MCF 10A (cell line): Measurements from ENCODE around the gene GUCA1A. TPM values are rescaled to one million over a fixed set of nuclear protein-coding genes. Genes with fewer than 3 reads are reported as not detected.
"Not testable (repeated sequence)": the region's sequence is repeated elsewhere in the genome, so short reads cannot be mapped to it uniquely, and the experiment has no call there.

Experiments
- BruUV-seq: library from RNA; stranded (reverse); fragments of 400-500 nt; replicated peaks from 2 replicates; lab custom pipeline; 2021; lab: Mats Ljungman, UMichigan
- CTCF ChIA-PET: fragments of 300-600 bp; sonication (Branson Sonifier 250); formaldehyde crosslinking; extraction: SDS; loops from one replicate; lab custom pipeline; 2021; ENCODE audit warnings: antibody characterized with exemption, inconsistent platforms; lab: Yijun Ruan, JAX
- POLR2A ChIA-PET: fragments of 300-600, 350-650 bp; sonication (Branson Sonifier 250); formaldehyde crosslinking; extraction: SDS; loops from one replicate; lab custom pipeline; 2020; ENCODE audit warnings: antibody characterized with exemption, inconsistent platforms; lab: Yijun Ruan, JAX
- DNase-seq: peaks from one replicate; pipeline ENCODE4 v3.0.0-alpha.2; 2018; ENCODE audit not compliant: unreplicated experiment
- H3K27ac Mint-ChIP-seq: one replicate; pipeline ENCODE4 v1.8.0; 2022; ENCODE audit warnings: mild to moderate bottlenecking, low read depth, mixed read lengths; ENCODE audit not compliant: unreplicated experiment
- H3K27me3 Mint-ChIP-seq: one replicate; pipeline ENCODE4 v1.8.0; 2022; ENCODE audit warnings: mixed read lengths; ENCODE audit not compliant: insufficient read depth, unreplicated experiment
- H3K36me3 Mint-ChIP-seq: one replicate; pipeline ENCODE4 v1.8.0; 2022; ENCODE audit warnings: mild to moderate bottlenecking, moderate library complexity, mixed read lengths; ENCODE audit not compliant: insufficient read depth, unreplicated experiment
- H3K4me1 Mint-ChIP-seq: one replicate; pipeline ENCODE4 v1.8.0; 2022; ENCODE audit warnings: mixed read lengths; ENCODE audit not compliant: insufficient read depth, unreplicated experiment
- H3K4me3 Mint-ChIP-seq: one replicate; pipeline ENCODE4 v1.8.0; 2022; ENCODE audit warnings: mild to moderate bottlenecking, moderate library complexity, mixed read lengths; ENCODE audit not compliant: unreplicated experiment
- H3K9me3 Mint-ChIP-seq: one replicate; pipeline ENCODE4 v1.8.0; 2022; ENCODE audit warnings: mixed read lengths; ENCODE audit not compliant: unreplicated experiment
- intact Hi-C: fragments of 100-400 bp; cut with micrococcal nuclease; formaldehyde crosslinking; loops from 2 replicates; pipeline ENCODE4 v1.14.1; 2022
- total RNA-seq: library from RNA; stranded (reverse); gene quantifications from 2 replicates; pipeline ENCODE4 v1.2.3, GENCODE V29; 2022
- TF ChIP-seq, protein P1 (sequence below): fragments of 200-600 bp; IDR thresholded peaks from one replicate; pipeline ENCODE4 v1.8.0; 2022; ENCODE audit warnings: antibody characterized with exemption, mild to moderate bottlenecking; ENCODE audit not compliant: unreplicated experiment

Gene GUCA1A
- total RNA-seq, 1 experiment from 2014 or later, result not detected

DNA sequence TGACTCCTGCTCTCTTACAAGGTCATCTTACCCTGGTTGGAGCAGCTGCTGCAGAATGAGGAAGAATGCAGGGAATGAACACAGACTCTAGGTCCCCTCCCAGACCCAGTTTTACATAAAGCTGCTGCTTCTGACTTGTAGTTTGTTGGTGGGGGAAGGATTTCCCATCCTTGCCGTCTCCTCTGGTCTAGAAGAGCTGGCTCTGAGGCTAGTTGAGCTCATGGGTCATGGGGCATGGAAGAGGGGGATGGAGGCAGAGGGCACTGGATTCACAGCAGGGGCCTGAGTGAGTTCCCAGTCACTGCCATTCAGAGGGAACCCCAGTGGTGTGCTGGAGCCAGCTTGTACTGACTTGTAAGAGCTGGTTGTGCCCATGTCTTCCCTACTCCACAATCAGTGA is 9.2 kb upstream of the GUCA1A start:
- CTCF ChIA-PET, result interaction anchor here (0.6 to 5.2 kb wide), 9 partner anchors 18 to 106 kb away, joined by 3 to 28 read pairs (median 3); no protein-coding TSS in a partner anchor
- Mint-ChIP-seq H3K9me3 (no peaks in the 10 kb centered on the region), H3K36me3 (no peaks in the 10 kb centered on the region), H3K4me3 (no peak overlapping the region), H3K4me1 (peaks cover 8% of the 10 kb centered on the region), H3K27me3 (no peaks in the 10 kb centered on the region), H3K27ac (no peak overlapping the region)
- TF ChIP-seq, protein P1, sequence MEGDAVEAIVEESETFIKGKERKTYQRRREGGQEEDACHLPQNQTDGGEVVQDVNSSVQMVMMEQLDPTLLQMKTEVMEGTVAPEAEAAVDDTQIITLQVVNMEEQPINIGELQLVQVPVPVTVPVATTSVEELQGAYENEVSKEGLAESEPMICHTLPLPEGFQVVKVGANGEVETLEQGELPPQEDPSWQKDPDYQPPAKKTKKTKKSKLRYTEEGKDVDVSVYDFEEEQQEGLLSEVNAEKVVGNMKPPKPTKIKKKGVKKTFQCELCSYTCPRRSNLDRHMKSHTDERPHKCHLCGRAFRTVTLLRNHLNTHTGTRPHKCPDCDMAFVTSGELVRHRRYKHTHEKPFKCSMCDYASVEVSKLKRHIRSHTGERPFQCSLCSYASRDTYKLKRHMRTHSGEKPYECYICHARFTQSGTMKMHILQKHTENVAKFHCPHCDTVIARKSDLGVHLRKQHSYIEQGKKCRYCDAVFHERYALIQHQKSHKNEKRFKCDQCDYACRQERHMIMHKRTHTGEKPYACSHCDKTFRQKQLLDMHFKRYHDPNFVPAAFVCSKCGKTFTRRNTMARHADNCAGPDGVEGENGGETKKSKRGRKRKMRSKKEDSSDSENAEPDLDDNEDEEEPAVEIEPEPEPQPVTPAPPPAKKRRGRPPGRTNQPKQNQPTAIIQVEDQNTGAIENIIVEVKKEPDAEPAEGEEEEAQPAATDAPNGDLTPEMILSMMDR, result no peak
- POLR2A ChIA-PET, result interaction anchor here (0.7 to 1.3 kb wide), 3 partner anchors 16 to 76 kb away, joined by 3 to 4 read pairs (median 3); no protein-coding TSS in a partner anchor
- intact Hi-C loops, result no loop called here
- no TSS peak for BruUV-seq
- DNase-seq, result no peak

DNA sequence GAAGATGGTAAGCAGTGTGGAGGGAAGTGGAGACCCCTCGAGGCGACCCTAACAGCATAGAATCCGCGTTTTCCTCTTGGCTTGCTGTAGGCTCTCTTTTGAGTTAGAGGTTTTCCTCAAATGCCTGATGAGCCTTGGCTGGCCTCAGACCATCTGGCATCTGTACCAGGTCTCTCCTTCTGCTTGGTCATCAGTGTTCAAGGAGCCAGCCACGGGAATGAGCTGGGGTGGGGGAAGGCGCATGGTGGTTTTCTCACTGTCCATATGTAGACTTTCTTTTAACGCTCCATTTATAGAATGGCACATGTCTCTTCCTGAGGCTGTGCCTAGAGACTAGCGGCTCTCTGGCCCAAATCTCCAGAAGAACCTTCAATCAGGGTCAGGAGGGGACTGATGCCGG is 8.1 kb upstream of the GUCA1A start:
- no peak overlapping the region for H3K4me3 Mint-ChIP-seq
- peaks cover 8% of the 10 kb centered on the region for H3K4me1 Mint-ChIP-seq
- TF ChIP-seq, protein P1, result no peak
- H3K9me3 Mint-ChIP-seq, result no peaks in the 10 kb centered on the region
- ChIA-PET POLR2A (interaction anchor here (0.6 to 1.5 kb wide), 7 partner anchors 17 to 244 kb away, joined by 3 to 4 read pairs (median 3); partner anchors contain the start of genes C6orf132 and MED20), CTCF (interaction anchor here (0.6 to 5.2 kb wide), 14 partner anchors 9 to 796 kb away, joined by 3 to 28 read pairs (median 4); a partner anchor contains a TSS)
- no peaks in the 10 kb centered on the region for H3K36me3 Mint-ChIP-seq
- BruUV-seq, result no TSS peak
- H3K27ac Mint-ChIP-seq, result no peak overlapping the region
- H3K27me3 Mint-ChIP-seq, result no peaks in the 10 kb centered on the region
- intact Hi-C loops, result loop anchor here (5.0 kb wide), 1 partner anchor 67 kb away; no protein-coding TSS in a partner anchor
- DNase-seq, result no peak

DNA sequence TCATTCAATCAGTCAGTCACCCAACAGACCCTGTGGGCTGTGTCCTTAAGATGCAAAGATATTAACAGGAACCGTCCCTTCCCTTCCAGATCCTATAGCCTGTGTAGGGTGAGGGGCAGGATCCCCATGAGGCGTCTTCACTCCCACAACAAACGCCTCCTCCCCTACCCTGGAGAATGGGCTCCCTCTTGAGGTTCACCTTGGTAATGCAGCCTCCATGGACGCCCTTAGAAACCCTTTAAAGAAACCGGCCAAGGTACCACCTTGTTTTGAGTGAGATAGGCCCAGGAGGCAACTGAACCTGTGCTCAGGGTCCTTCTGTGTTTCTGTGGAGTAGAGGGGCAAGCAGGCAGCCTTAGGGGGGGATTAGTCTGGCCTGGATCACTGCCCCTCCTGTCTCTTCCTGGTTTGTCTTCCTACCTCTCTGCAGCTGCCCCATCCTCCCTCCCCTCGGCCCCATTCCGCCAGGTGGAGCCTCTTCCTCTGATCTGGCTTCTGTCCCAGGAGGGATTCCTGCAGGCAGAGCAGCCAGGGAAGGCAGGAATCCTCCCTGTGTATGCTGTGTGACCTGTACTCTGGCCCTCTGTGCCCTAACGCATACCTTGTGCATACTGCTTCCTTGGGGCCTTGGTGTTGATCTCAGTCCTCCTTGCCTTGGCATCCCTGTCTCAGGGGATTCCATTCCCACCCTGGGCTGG is 6.6 kb upstream of the GUCA1A start:
- no peaks in the 10 kb centered on the region for H3K9me3 Mint-ChIP-seq
- no peak overlapping the region for H3K4me3 Mint-ChIP-seq
- no peaks in the 10 kb centered on the region for H3K36me3 Mint-ChIP-seq
- no TSS peak for BruUV-seq
- peaks cover 8% of the 10 kb centered on the region for H3K4me1 Mint-ChIP-seq
- POLR2A ChIA-PET, result interaction anchor here (1.7 kb wide), 1 partner anchor 48 kb away, joined by 5 read pairs; no protein-coding TSS in a partner anchor
- intact Hi-C loops, result loop anchor here (1.0 to 5.0 kb wide), 7 partner anchors 26 to 386 kb away; partner anchors contain the start of gene PRICKLE4
- peak overlapping the region; percentile 22 for H3K27ac Mint-ChIP-seq
- TF ChIP-seq, protein P1, result peak; percentile 97
- H3K27me3 Mint-ChIP-seq, result no peaks in the 10 kb centered on the region
- DNase-seq, result peak; percentile 85
- CTCF ChIA-PET, result interaction anchor here (0.6 to 4.0 kb wide), 16 partner anchors 19 to 587 kb away, joined by 3 to 27 read pairs (median 3); no protein-coding TSS in a partner anchor

DNA sequence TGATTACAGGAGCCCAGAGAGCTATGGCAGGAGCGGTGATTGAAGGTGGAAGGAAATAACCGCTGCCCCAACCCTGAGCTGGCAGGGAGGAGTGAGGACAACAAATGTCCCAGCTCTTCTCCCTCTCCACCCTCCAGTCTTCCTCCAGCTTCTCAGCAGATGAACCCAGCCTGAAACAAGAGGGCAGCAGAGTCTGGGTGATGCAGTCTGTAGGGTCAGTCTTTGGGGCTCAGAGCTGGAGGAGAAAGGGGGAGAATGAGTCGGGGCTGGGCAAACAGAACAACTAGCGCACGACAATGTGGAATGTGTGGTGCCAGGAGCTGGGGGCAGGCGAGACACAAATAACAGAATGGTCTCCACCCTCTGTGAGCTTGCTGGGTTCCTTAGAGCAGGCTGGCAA is 4.5 kb upstream of the GUCA1A start:
- Mint-ChIP-seq H3K27ac (no peak overlapping the region), H3K9me3 (no peaks in the 10 kb centered on the region), H3K4me3 (no peak overlapping the region), H3K4me1 (peaks cover 8% of the 10 kb centered on the region), H3K36me3 (no peaks in the 10 kb centered on the region), H3K27me3 (no peaks in the 10 kb centered on the region)
- intact Hi-C loops, result loop anchor here (5.0 kb wide), 1 partner anchor 64 kb away; no protein-coding TSS in a partner anchor
- no peak for DNase-seq
- BruUV-seq, result no TSS peak
- CTCF ChIA-PET, result interaction anchor here (0.7 to 4.0 kb wide), 10 partner anchors 12 to 379 kb away, joined by 3 to 27 read pairs (median 4); no protein-coding TSS in a partner anchor
- POLR2A ChIA-PET, result interaction anchor here (1.0 to 2.1 kb wide), 3 partner anchors 26 to 121 kb away, joined by 3 to 6 read pairs (median 4); partner anchors contain the start of gene C6orf132
- TF ChIP-seq, protein P1, result no peak

DNA sequence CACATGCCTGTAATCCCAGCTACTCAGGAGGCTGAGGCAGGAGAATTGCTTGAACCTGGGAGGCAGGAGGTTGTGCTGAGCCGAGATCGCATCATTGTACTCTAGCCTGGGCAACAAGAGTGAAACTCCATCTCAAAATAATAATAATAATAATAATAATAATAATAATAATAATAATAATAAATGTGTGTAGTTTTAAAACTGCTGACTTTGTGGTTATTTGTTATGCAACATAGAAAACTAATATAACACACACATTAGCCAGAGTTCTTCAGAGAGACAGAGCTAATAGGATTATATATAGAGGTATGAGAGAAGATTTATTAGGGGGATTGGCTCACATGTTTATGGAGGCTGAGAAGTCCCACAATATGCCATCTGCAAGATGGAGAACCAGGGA is 3.4 kb upstream of the GUCA1A start:
- H3K4me3 Mint-ChIP-seq, H3K4me1 Mint-ChIP-seq, H3K36me3 Mint-ChIP-seq, H3K9me3 Mint-ChIP-seq, DNase-seq, H3K27me3 Mint-ChIP-seq, BruUV-seq: not testable (repeated sequence)
- POLR2A ChIA-PET, result interaction anchor here (0.6 to 2.1 kb wide), 3 partner anchors 27 to 70 kb away, joined by 3 to 6 read pairs (median 4); partner anchors contain the start of gene C6orf132
- intact Hi-C loops, result loop anchor here (5.0 kb wide), 1 partner anchor 63 kb away; no protein-coding TSS in a partner anchor
- CTCF ChIA-PET, result interaction anchor here (1.2 to 4.0 kb wide), 3 partner anchors 43 to 97 kb away, joined by 3 to 27 read pairs (median 14); no protein-coding TSS in a partner anchor
- peak overlapping the region; percentile 76 for H3K27ac Mint-ChIP-seq
